ENCODE measurements around the gene DCP1B.

DCP1B gene

GRCh38 chr12:2003676-2004112 is 563 bp downstream of the DCP1B start:
- Histone ChIP-seq H3K4me1 (ENCODE audit: low read depth, poor library complexity, severe bottlenecking) (peaks cover 12% of the 10 kb centered on the region), H3K27ac (peak overlapping the region; percentile 83), H2AFZ (ENCODE audit: low read depth) (peak overlapping the region; percentile 95), H4K20me1 (ENCODE audit: insufficient read depth) (no peaks in the 10 kb centered on the region), H3K4me2 (peak overlapping the region; percentile 96), H3K79me2 (ENCODE audit: insufficient read depth, low read depth) (peaks cover 12% of the 10 kb centered on the region; the same call in 1 of the 2 replicates), H3K9ac (peak overlapping the region; percentile 93), H3K27me3 (ENCODE audit: insufficient read depth, low read depth) (no peaks in the 10 kb centered on the region), H3K36me3 (ENCODE audit: insufficient read depth) (no peaks in the 10 kb centered on the region), H3K4me3 (IDR thresholded peaks at IDR 0.05; ENCODE audit: insufficient read depth, low read depth, low read length) (no peak overlapping the region)
- TF ChIP-seq CTCF (conservative IDR thresholded peaks at IDR 0.05; ENCODE audit: low read depth, low read length), result no peak

GRCh38 chr12:1995205-1995896 is 8.9 kb downstream of the DCP1B start:
- Histone ChIP-seq H3K4me2 (no peak overlapping the region), H3K27ac (no peak overlapping the region), H3K36me3 (ENCODE audit: insufficient read depth) (no peaks in the 10 kb centered on the region), H3K27me3 (ENCODE audit: insufficient read depth, low read depth) (no peaks in the 10 kb centered on the region), H4K20me1 (ENCODE audit: insufficient read depth) (no peaks in the 10 kb centered on the region), H3K9ac (no peak overlapping the region), H3K4me3 (IDR thresholded peaks at IDR 0.05; ENCODE audit: insufficient read depth, low read depth, low read length) (no peak overlapping the region), H3K79me2 (ENCODE audit: insufficient read depth, low read depth) (no peaks in the 10 kb centered on the region), H3K4me1 (ENCODE audit: low read depth, poor library complexity, severe bottlenecking) (no peaks in the 10 kb centered on the region), H2AFZ (ENCODE audit: low read depth) (no peak overlapping the region)
- no peak for TF ChIP-seq CTCF (conservative IDR thresholded peaks at IDR 0.05; ENCODE audit: low read depth, low read length)

DNA sequence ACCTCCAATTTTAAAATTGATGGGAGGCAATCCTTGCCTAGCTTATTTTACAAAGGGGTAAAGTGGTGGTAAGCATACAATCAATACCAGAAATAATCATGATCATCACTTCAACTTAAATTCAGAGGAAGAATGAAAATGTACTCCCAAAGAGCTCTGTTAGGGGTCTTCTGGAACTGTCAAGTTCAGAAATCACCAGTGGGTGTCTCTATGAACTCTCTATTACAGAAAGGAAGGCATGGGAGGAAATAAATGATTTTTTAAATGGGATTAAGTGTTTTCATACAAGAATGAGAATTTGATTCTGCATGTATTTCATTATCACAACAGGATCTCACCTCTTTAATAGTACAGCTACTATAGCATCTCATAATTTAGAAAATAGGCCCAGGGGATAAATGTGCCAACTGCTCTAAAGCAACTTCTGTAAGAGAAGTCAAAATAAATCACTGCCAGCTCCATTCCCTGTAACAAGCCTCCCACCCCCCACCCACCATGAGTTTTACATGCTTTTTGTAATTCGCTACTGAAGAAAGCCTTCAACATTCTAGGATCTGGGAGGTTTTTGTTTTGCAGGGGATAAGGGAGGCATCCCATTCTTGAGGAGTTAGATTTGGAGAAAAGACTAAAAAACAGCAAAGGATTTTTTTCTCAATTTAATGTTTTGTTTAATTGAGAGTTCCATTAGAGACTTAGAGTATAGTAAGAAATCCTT is 9.7 kb downstream of the DCP1B start:
- Histone ChIP-seq H3K4me2 (no peak overlapping the region), H3K36me3 (ENCODE audit: insufficient read depth) (no peaks in the 10 kb centered on the region), H3K9ac (no peak overlapping the region), H3K4me1 (ENCODE audit: low read depth, poor library complexity, severe bottlenecking) (no peaks in the 10 kb centered on the region), H3K4me3 (IDR thresholded peaks at IDR 0.05; ENCODE audit: insufficient read depth, low read depth, low read length) (no peak overlapping the region), H3K27ac (no peak overlapping the region), H4K20me1 (ENCODE audit: insufficient read depth) (no peaks in the 10 kb centered on the region), H3K79me2 (ENCODE audit: insufficient read depth, low read depth) (no peaks in the 10 kb centered on the region), H3K27me3 (ENCODE audit: insufficient read depth, low read depth) (no peaks in the 10 kb centered on the region), H2AFZ (ENCODE audit: low read depth) (no peak overlapping the region)
- TF ChIP-seq CTCF (conservative IDR thresholded peaks at IDR 0.05; ENCODE audit: low read depth, low read length), result no peak

DNA sequence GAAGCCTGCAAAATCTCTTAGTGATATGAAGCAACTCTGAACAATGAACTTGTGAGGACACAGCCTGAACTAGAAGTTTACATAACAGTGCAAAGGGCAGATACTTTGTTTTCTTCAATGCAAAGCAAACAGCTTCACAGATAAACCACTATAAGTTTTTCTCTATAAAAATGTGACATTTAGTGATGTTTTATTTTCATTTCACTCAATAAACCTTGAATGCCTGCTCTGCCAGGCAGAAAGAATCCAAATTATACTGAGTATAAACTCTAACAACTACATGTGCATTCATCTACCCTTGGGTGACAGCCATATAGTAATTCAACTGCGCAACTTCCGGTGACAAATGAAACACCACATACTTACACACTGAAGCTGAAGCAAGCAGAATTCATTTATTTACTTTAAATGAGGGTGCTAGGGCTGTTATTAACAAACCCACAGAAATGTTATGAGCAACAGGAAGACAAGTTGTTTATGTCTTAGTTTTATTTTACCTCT is 10.3 kb downstream of the DCP1B start:
- H3K4me2 ChIP-seq, result no peak overlapping the region
- no peaks in the 10 kb centered on the region for H3K79me2 ChIP-seq (ENCODE audit: insufficient read depth, low read depth)
- no peak overlapping the region for H3K9ac ChIP-seq
- H3K4me3 ChIP-seq (IDR thresholded peaks at IDR 0.05; ENCODE audit: insufficient read depth, low read depth, low read length), result no peak overlapping the region
- no peaks in the 10 kb centered on the region for H3K4me1 ChIP-seq (ENCODE audit: low read depth, poor library complexity, severe bottlenecking)
- no peak for TF ChIP-seq CTCF (conservative IDR thresholded peaks at IDR 0.05; ENCODE audit: low read depth, low read length)
- H4K20me1 ChIP-seq (ENCODE audit: insufficient read depth), result no peaks in the 10 kb centered on the region
- H3K36me3 ChIP-seq (ENCODE audit: insufficient read depth), result no peaks in the 10 kb centered on the region
- H3K27ac ChIP-seq, result no peak overlapping the region
- H3K27me3 ChIP-seq (ENCODE audit: insufficient read depth, low read depth), result no peaks in the 10 kb centered on the region
- H2AFZ ChIP-seq (ENCODE audit: low read depth), result no peak overlapping the region
